Stimulated activated CD4-positive, alpha-beta T cell treated with anti-CD3 and anti-CD28 coated beads, Interleukin-12 subunit alpha, Interleukin-12 subunit beta, amount 100 ng/mL, for 48 hours (primary cell): Measurements from ENCODE around the gene GRM3.

Experiments
- DNase-seq, 3 donors: peaks; one replicate each; pipeline ENCODE4 v3.0.0-alpha.2; 2020; ENCODE audit warnings: low read depth in 2 of 3, low spot score in 1 of 3

Gene GRM3

GRCh38 chr7:86785641-86786040, 141.9 kb downstream of the GRM3 start:
- DNase-seq, result no peak

DNA sequence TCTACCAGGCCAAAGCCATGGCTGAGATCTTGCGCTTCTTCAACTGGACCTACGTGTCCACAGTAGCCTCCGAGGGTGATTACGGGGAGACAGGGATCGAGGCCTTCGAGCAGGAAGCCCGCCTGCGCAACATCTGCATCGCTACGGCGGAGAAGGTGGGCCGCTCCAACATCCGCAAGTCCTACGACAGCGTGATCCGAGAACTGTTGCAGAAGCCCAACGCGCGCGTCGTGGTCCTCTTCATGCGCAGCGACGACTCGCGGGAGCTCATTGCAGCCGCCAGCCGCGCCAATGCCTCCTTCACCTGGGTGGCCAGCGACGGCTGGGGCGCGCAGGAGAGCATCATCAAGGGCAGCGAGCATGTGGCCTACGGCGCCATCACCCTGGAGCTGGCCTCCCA, 142.7 kb downstream of the GRM3 start:
- no peak for DNase-seq

DNA sequence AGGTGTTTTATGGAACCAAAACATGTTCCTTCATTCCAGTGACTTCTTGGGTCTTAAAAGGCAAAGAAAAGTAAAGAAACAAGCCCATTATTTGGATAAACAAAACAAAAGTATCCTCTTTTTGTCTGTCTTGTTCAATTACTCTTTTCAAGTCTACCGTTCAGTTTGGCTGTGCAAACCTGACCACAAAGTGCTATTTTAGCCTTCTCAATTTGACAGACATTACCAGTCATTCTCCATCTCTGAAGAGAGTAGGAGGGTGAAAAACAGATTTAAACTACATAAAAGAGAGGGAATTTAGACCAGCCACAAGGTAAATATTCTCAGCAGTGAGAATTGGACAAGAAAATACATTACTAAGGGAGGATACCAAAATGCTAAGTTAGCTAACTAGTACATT, 145.2 kb downstream of the GRM3 start:
- no peak for DNase-seq

- DNase-seq, result no peak
These were observed 146.7 kb downstream of the GRM3 start for GRCh38 chr7:86790383-86790782.

DNA sequence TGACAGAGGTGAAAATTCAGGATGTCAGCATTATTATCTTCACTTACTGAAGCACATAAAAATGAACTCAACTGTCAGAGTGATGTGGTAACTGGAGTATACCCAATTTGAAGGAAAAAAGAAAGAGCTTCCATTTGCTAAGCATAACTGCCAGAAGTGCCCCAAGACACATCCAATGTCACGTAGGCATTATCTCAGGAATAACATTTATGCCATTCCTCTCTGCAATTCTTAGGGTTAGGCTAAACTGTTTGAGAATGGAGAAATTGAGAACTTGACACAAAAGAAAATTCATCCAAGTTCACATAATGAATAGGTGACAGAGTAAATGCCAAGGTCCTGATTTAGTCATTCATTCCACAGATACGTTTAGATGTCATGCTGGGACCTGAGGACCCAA, 148.6 kb downstream of the GRM3 start:
- DNase-seq, result no peak

GRCh38 chr7:86793136-86793535, 149.4 kb downstream of the GRM3 start:
- no peak for DNase-seq

GRCh38 chr7:86814661-86815379, 171.1 kb downstream of the GRM3 start:
- DNase-seq, result no peak

DNA sequence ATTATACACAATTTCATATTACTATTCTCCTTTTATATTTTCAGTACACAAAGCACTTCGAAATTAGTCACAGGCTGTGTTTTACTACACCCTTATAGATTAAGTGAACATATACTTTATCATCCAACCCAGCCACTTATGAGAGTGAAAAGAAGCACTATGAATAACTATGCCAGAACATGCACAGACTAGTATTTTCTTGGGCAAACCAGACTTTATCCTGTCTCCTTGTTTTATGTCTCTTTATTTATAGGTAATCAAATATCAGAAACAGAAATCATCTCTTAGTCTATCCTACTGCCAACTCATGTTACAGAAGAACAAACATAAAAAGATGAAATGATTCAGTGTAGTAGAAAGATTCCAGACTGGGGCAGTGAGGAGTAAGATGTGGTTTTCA, 171.8 kb downstream of the GRM3 start:
- DNase-seq, result no peak

DNA sequence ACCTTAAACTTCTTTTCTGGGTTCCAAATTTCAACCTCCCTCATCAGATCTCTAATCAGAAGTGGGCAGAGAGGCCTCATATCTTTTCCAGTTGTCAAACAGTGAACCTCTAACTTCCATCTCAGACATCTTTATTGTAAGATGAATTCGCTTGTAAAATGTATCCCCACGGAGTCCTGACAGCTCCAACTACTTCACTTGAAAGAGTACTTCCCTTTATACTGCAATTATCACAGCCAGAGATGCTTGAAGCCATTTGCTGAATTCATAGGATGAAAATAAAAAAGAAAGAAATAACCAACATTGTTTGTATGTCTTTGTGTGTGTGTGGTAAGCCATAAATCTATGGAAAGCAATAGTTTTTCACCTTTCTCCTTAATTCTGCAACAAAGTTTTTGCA, 175.2 kb downstream of the GRM3 start:
- DNase-seq, result no peak

DNA sequence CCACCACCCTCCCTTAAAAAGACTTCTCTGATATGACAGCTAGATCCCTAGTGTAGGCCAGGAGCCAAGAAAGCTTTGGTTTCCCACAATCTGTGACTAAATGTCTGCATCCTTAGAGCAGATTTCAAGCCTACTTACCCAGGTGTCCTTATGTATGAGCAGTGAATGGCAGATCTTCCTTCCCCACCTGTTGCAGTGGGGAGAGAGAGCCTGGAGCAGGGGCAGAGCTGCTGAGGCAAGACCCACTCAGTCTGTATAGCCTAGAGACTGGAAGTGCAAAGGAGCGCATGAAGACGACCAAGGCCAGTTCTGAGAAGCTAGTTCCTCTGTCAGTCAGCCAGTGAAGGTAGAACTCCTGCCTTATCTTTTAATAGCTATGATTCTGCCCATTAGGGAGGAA, 180.1 kb downstream of the GRM3 start:
- DNase-seq, result no peak

- no peak for DNase-seq
These were observed 181.6 kb downstream of the GRM3 start for GRCh38 chr7:86825264-86825663.

- DNase-seq, result no peak
These were observed 183.2 kb downstream of the GRM3 start for GRCh38 chr7:86826948-86827347.

DNA sequence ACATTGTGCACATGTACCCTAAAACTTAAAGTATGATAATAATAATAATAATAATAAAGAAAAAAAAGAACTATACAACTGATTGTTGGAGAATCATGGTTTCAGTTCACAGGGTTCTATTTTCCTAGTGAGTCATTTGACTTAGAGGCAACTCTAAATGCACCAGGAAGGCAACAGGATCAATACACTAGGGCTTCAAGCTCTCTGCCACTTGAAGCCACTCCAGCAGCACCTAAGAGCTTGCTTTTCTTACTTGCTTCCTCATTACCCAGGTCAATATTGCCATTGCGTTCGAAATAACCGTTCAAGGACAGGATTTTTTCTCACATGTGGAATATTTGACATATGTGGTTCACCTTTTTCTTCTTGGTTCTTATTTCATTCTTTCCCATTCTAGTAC, 189.7 kb downstream of the GRM3 start:
- no peak for DNase-seq

- no peak for DNase-seq
These were observed 193.5 kb downstream of the GRM3 start for GRCh38 chr7:86837235-86837634.

- DNase-seq, result no peak
These were observed 200.9 kb downstream of the GRM3 start for GRCh38 chr7:86844608-86845007.

DNA sequence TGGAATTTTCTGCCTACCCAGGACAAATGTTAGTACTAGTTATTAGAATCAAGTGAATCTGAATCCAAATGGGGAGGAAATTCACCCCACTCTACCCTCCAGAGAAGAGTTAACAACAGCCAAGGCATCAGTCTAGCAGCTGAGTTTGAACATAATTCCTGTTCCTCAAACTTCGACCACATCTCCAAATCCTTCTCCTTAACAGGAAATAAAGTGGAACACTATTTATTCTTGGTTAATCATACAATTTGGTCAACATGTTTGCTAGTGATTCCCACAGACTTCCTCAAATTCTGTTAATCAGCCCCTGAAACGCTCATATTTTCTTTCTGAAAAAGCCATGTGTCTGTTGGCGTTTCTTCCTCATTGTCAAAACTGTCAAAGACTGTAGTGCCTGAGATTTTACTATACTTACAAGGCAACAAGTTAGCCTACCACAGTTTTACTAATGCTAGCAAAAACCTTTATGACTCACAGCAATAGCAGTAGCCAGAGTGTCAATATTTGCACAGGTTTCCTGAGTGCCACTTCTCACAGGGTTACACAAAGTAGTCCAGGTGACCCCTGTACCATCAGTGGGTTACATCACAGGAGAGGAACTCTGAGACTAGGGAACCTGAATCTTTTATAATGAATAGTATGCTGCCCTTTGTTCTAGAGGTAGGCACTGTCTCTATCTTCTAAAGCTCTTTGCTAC, 202.9 kb downstream of the GRM3 start:
- DNase-seq, result no peak

GRCh38 chr7:86848226-86848625, 204.5 kb downstream of the GRM3 start:
- no peak for DNase-seq

GRCh38 chr7:86851566-86851965, 207.9 kb downstream of the GRM3 start:
- DNase-seq, result no peak

DNA sequence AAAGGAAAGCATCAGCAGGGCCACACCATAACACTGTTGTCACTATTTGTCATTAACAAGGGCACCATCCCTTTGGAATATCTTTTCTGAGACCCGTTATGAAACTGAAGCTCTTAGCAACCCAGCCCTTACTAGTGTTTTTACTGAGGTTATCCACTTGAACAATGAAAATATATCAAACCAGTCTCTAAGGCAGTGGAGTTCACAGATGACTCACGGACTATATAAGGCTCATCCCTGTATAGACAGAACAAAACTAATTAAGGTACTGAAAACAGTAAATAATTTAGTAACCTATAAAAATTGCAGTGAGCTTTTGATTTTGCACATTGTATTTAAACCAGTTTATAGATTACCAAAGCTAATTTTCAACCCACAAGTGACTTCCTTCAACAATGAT, 219.7 kb downstream of the GRM3 start:
- no peak for DNase-seq

- no peak for DNase-seq
These were observed 223.6 kb downstream of the GRM3 start for GRCh38 chr7:86867163-86867762.

GRCh38 chr7:86876146-86876545, 232.4 kb downstream of the GRM3 start:
- DNase-seq, result no peak

DNA sequence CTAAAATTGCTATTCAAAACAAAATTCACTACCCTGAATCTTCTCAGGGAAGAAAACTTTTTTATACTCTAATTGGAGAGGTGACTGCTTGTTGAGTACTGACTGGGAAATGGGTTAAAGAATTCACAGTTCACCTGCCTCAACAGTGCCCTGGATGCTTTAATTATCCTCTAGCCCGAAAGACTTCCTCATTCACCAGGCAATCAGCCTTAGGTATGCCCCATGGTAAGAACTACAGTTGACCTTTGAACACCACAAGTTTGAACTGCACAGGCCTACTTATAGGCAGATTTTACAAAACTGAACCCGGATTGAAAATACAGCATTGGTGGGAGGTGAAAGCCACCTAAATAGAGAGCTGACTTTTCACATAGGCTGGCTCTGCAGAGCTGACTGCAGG, 240.4 kb downstream of the GRM3 start:
- no peak for DNase-seq

- no peak for DNase-seq
These were observed 245.8 kb downstream of the GRM3 start for GRCh38 chr7:86889501-86889900.
